Panc1 (cell line): ENCODE results near the gene INTS13.
"Not testable (repeated sequence)": the region's sequence is repeated elsewhere in the genome, so short reads cannot be mapped to it uniquely, and the experiment has no call there.

ENCODE experiments used
- CTCF ChIP-seq: fragments of 450-650 bp; IDR thresholded peaks from 2 replicates; pipeline ENCODE4 v1.5.1; 2017; ENCODE audit warnings: mild to moderate bottlenecking
- POLR2AphosphoS5 ChIP-seq: IDR thresholded peaks from 2 replicates; pipeline ENCODE4 v1.6.1; 2012; ENCODE audit warnings: mild to moderate bottlenecking, low read depth, low read length, moderate library complexity
- REST ChIP-seq, 2 experiments: IDR thresholded peaks; 2 replicates each; pipeline ENCODE4 v1.6.1; 2011 to 2012; ENCODE audit warnings: low read depth in 2 of 2, control low read depth in 1 of 2, low read length in 1 of 2, mild to moderate bottlenecking in 1 of 2, moderate library complexity in 1 of 2; ENCODE audit not compliant: insufficient read depth in 1 of 2
- TCF7L2 ChIP-seq: IDR thresholded peaks from 2 replicates; pipeline ENCODE4 v1.6.1; 2011; ENCODE audit warnings: mild to moderate bottlenecking, low read depth, low read length, inconsistent platforms

GRCh38 chr12:26961391-26961790 lies 23.6 kb upstream of the INTS13 start:
- TF ChIP-seq CTCF; TCF7L2; REST (IDR thresholded peaks at IDR 0.05; ENCODE audit: insufficient read depth in 1 of 2, low read depth in 2 of 2, low read length in 1 of 2); POLR2AphosphoS5: not testable (repeated sequence)
